Common myeloid progenitor, CD34-positive (primary cell): ENCODE results near the gene SORCS1.

Source experiments
- CTCF ChIA-PET: fragments of 350-600 bp; sonication (Branson Sonifier 250); formaldehyde crosslinking; loops from one replicate; lab custom pipeline; 2021; ENCODE audit warnings: antibody characterized with exemption; lab: Charles Lee
- POLR2A ChIA-PET: fragments of 350-600 bp; sonication (Branson Sonifier 250); formaldehyde crosslinking; loops from one replicate; lab custom pipeline; 2021; ENCODE audit warnings: antibody characterized with exemption; lab: Charles Lee
- DNase-seq, 3 donors: peaks; one replicate each; pipeline versions ENCODE4 v3.0.0 to v3.0.0-alpha.2; 2013
- H3K27ac ChIP-seq, 2 experiments: 1 replicate in 1 of 2; 2 replicates in 1 of 2; pipeline ENCODE4 v1.7.0; 2013; ENCODE audit warnings: inconsistent platforms in 2 of 2, low read length in 2 of 2, mild to moderate bottlenecking in 2 of 2, low read depth in 1 of 2, moderate library complexity in 1 of 2; ENCODE audit not compliant: severe bottlenecking in 2 of 2, insufficient read depth in 1 of 2, poor library complexity in 1 of 2
- H3K27me3 ChIP-seq, 5 experiments: replicated peaks in 2 of 5; 1 replicate in 3 of 5; 2 replicates in 2 of 5; pipeline versions ENCODE4 v1.6.1 to v1.7.0; 2013; ENCODE audit warnings: low read length in 4 of 5, mild to moderate bottlenecking in 2 of 5, moderate library complexity in 2 of 5, inconsistent platforms in 1 of 5; ENCODE audit not compliant: insufficient read depth in 5 of 5, control insufficient read depth in 4 of 5
- H3K36me3 ChIP-seq, 4 experiments: 1 replicate in 2 of 4; 2 replicates in 2 of 4; pipeline versions ENCODE4 v1.6.1 to v1.7.0; 2013; ENCODE audit warnings: low read length in 3 of 4, control low read depth in 1 of 4, mild to moderate bottlenecking in 1 of 4; ENCODE audit not compliant: control insufficient read depth in 4 of 4, insufficient read depth in 4 of 4
- H3K4me1 ChIP-seq, 4 experiments: 1 replicate in 3 of 4; 2 replicates in 1 of 4; pipeline versions ENCODE4 v1.6.1 to v1.7.1; 2013; ENCODE audit warnings: low read length in 3 of 4, mild to moderate bottlenecking in 3 of 4, control low read depth in 1 of 4, inconsistent platforms in 1 of 4, moderate library complexity in 1 of 4; ENCODE audit not compliant: control insufficient read depth in 4 of 4, insufficient read depth in 4 of 4; ENCODE audit errors: control extremely low read depth in 1 of 4
- H3K4me3 ChIP-seq, 7 experiments: 1 replicate in 4 of 7; 2 replicates in 3 of 7; pipeline versions ENCODE4 v1.5.1 to v1.7.0; 2013; ENCODE audit warnings: mild to moderate bottlenecking in 7 of 7, low read length in 6 of 7, moderate library complexity in 6 of 7, inconsistent platforms in 2 of 7, low read depth in 2 of 7, control low read depth in 1 of 7; ENCODE audit not compliant: insufficient read depth in 4 of 7, control insufficient read depth in 1 of 7; ENCODE audit errors: extremely low read depth in 1 of 7
- H3K9me3 ChIP-seq, 5 experiments: 1 replicate in 4 of 5; 2 replicates in 1 of 5; pipeline versions ENCODE4 v1.6.1 to v1.7.1; 2013; ENCODE audit warnings: low read length in 4 of 5, mild to moderate bottlenecking in 2 of 5, inconsistent platforms in 1 of 5, low read depth in 1 of 5, moderate library complexity in 1 of 5; ENCODE audit not compliant: control insufficient read depth in 4 of 5, insufficient read depth in 2 of 5; ENCODE audit errors: control extremely low read depth in 1 of 5
- WGBS: methylation state at CpG from one replicate; pipeline ENCODE4 v1.1.5; 2013; ENCODE audit not compliant: insufficient coverage; 5-methylcytosine and 5-hydroxymethylcytosine counted together

Gene SORCS1

DNA sequence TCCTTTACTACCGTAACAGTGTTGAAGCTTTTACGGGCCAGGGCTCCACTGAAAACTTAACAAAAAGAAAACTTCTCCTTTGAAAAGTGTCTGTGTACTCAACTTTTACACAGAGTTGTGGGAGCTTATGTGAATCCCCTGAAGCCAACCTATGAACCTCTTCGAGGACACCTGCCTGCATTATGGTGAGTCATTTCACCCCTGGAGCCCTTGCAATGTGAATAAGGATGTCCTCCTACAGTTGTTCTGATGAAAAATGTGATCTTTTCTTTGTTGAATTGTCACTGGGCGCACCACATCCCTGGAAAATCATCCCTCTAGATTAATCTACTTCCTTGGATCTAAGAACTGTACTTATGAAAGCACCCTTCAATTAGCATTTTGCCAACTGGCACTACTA is 93.2 kb downstream of the SORCS1 start:
- 92% methylated on average over 2 of the region's 4 CpGs for WGBS
- Histone ChIP-seq H3K4me3 (no peak overlapping the region), H3K4me1 (no peaks in the 10 kb centered on the region), H3K9me3 (peaks cover 0 to 2% (median 0%) of the 10 kb centered on the region in 5 experiments), H3K36me3 (no peaks in the 10 kb centered on the region), H3K27ac (no peak overlapping the region), H3K27me3 (peaks cover 0 to 9% (median 0%) of the 10 kb centered on the region in 5 experiments)
- ChIA-PET POLR2A (no interaction called here), CTCF (no interaction called here)
- no peak for DNase-seq

DNA sequence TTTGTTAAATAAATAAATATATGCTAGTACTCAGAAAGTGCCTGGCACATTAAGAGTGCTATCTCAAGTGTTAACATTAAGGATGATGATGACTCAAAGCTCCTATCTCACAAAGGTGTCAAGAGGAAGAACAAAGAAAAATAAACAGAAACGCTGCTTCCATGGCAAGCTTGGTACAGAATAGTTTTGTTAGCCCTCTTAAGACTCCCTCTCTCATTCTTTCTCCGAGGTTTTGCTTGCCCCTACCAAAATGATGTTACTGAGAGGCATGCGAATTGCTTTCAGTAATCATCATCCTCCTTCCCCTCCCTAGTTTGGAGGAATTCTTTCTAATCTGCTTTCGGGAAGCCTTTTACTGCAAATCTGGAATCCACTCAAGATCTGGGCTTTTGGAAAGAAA is 96.7 kb downstream of the SORCS1 start:
- Histone ChIP-seq H3K36me3 (no peaks in the 10 kb centered on the region), H3K9me3 (peaks cover 0 to 2% (median 0%) of the 10 kb centered on the region in 5 experiments), H3K27me3 (peaks cover 0 to 6% (median 0%) of the 10 kb centered on the region in 5 experiments), H3K27ac (no peak overlapping the region), H3K4me3 (no peak overlapping the region), H3K4me1 (no peaks in the 10 kb centered on the region)
- POLR2A ChIA-PET: no interaction called here
- 81% methylated on average over 4 of the region's 4 CpGs for WGBS
- CTCF ChIA-PET: no interaction called here
- no peak for DNase-seq

DNA sequence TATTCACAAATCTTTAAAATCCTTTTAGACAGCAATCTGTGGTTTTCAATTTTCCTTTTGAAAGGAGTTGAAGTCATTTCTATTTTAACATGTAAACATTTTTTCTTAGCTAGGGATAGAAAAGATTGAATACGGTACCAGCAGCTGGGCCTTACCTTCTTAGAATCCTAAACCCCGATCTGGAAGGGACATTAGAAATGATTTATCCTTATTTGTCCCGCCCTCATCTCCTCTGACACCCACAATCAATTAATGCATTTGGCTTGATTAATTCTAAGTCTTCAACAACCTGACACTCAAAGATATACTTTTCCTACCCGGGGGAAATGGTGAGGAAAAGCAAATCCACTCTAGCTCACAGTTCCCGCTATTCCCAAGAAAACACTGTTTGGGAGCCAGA is 100.4 kb downstream of the SORCS1 start:
- ChIA-PET CTCF (no interaction called here), POLR2A (no interaction called here)
- Histone ChIP-seq H3K36me3 (no peaks in the 10 kb centered on the region), H3K27me3 (peaks cover 0 to 4% (median 2%) of the 10 kb centered on the region in 5 experiments), H3K9me3 (peaks cover 0 to 2% (median 0%) of the 10 kb centered on the region in 5 experiments), H3K4me1 (no peaks in the 10 kb centered on the region), H3K27ac (no peak overlapping the region), H3K4me3 (no peak overlapping the region)
- 91% methylated on average over 4 of the region's 5 CpGs for WGBS
- DNase-seq: no peak

DNA sequence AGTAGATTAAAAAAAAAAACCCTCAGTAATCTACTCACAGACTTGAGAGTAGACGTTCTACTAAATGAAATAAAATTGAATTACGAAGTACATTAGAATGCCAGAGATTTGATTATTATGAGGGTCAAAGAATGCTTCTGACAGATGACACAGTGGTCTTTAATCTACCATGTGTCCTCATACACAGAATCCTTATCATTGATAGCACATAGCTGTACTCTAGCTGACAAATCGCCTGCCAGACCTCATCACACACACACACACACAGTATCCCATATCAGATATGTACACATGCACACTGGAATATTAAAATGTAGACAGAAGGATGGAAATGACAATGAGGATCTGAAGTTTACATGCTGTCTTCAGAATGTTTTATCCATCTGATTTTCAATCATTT is 104.6 kb downstream of the SORCS1 start:
- no peak overlapping the region for H3K27ac ChIP-seq
- no peaks in the 10 kb centered on the region for H3K36me3 ChIP-seq
- H3K27me3 ChIP-seq: peaks cover 0 to 8% (median 5%) of the 10 kb centered on the region in 5 experiments
- no peak overlapping the region for H3K4me3 ChIP-seq
- peaks cover 0 to 2% (median 0%) of the 10 kb centered on the region in 5 experiments for H3K9me3 ChIP-seq
- POLR2A ChIA-PET: no interaction called here
- no peaks in the 10 kb centered on the region for H3K4me1 ChIP-seq
- DNase-seq: no peak
- WGBS: no CpG with 5 or more reads among the region's 3 CpGs
- CTCF ChIA-PET: no interaction called here

DNA sequence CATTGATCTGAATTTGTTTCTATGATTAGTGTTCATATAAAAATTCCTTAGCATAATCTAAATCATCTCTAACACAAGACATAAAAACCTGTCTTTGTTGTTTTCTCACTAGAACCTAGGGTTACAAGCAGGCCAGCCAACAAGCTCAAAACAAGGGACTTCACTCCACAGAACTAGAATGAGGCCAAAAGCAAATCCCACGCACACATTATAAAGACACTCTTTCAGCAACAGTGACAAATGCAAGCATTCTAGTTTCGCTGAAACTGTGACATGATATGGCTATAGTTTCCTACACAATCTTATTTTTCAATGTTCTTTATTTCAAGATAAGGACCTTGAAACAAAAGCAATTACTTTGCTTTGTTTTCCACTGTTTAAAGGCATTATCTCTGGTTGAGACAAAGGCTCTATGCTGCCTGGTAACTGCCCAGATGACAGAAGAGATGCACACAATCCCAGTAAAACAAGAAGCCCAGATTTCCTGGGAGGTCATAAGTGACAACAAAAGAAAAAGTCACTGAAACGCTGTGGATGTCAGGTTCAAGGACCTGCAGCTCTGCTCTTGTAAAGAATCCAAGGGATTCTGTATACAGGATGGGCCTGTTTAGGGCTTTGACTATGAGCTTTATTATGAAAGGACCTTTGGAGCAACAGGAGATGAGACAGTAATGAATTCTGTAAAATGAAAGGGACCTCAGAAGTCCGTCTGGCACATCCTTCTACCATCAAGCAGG is 105.3 kb downstream of the SORCS1 start:
- Histone ChIP-seq H3K4me3 (no peak overlapping the region), H3K36me3 (no peaks in the 10 kb centered on the region), H3K9me3 (no peaks in the 10 kb centered on the region), H3K4me1 (no peaks in the 10 kb centered on the region), H3K27ac (no peak overlapping the region), H3K27me3 (peaks cover 0 to 14% (median 5%) of the 10 kb centered on the region in 5 experiments)
- ChIA-PET POLR2A (no interaction called here), CTCF (no interaction called here)
- no peak for DNase-seq
- 94% methylated on average over 2 of the region's 4 CpGs for WGBS

DNA sequence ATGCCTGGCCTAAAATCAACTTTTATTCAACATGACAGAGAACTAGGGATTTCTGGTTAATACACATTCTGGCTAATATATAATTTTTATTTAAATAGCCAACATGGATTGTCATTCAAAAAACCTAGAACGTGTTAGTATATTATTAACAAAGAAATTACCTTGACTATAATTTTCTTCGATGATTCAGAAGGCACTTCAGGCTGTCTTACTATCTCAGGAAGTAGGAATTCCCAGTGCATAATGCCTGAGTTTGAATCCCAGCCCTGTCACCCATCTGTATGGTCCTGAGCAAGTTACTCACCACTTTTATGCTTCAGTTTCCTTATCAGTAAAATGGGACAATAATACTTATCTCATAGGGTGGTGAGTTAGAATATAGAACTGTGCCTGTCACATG is 106.2 kb downstream of the SORCS1 start:
- no peak for DNase-seq
- H3K27me3 ChIP-seq: peaks cover 0 to 15% (median 5%) of the 10 kb centered on the region in 5 experiments
- H3K27ac ChIP-seq: no peak overlapping the region
- WGBS: no CpG with 5 or more reads among the region's 2 CpGs
- CTCF ChIA-PET: no interaction called here
- no peaks in the 10 kb centered on the region for H3K36me3 ChIP-seq
- H3K4me1 ChIP-seq: no peaks in the 10 kb centered on the region
- no peaks in the 10 kb centered on the region for H3K9me3 ChIP-seq
- no peak overlapping the region for H3K4me3 ChIP-seq
- POLR2A ChIA-PET: no interaction called here

DNA sequence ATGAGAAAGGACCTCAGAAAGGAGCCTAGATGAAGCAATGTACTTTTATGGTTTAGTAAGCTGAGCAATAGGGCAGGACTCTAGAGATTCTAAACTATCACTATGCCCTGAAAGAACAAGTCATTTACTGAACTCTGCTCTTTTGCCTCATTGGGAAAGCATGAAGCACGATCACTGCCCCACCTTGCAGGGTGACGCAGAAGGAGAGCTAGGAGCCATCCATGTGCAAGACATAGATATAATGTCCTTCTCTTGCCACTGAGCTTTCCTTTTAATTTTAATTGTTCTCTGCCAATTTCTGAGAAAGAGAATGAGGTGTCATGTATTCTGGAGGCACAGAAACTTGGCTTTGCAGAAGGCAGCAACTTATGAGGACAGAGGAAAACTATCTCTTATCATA is 108.3 kb downstream of the SORCS1 start:
- WGBS: 100% methylated on average over 2 of the region's 2 CpGs
- Histone ChIP-seq H3K27me3 (peaks cover 0 to 13% (median 4%) of the 10 kb centered on the region in 5 experiments), H3K36me3 (no peaks in the 10 kb centered on the region), H3K27ac (no peak overlapping the region), H3K9me3 (no peaks in the 10 kb centered on the region), H3K4me3 (no peak overlapping the region), H3K4me1 (no peaks in the 10 kb centered on the region)
- CTCF ChIA-PET: no interaction called here
- no peak for DNase-seq
- POLR2A ChIA-PET: no interaction called here
